HG02884 (cell line): ENCODE measurements around the gene DCAF6.
"Not testable (repeated sequence)": the region's sequence is repeated elsewhere in the genome, so short reads cannot be mapped to it uniquely, and the experiment has no call there.

Experiments
- ATAC-seq: cut with Tn5 transposase; IDR thresholded peaks from one replicate; pipeline ENCODE4 v1.9.1; 2021; ENCODE audit warnings: mild to moderate bottlenecking, moderate library complexity; ENCODE audit not compliant: unreplicated experiment

DCAF6 gene

GRCh38 chr1:167923324-167924056, 13.0 kb upstream of the DCAF6 start:
- ATAC-seq: no peak

- no peak for ATAC-seq
Measured at GRCh38 chr1:167924102-167924501, 12.4 kb upstream of the DCAF6 start.

GRCh38 chr1:167924543-167925231, 11.8 kb upstream of the DCAF6 start:
- no peak for ATAC-seq

- ATAC-seq: no peak
Measured at GRCh38 chr1:167926486-167926997, 9.9 kb upstream of the DCAF6 start.

GRCh38 chr1:167927046-167927754, 9.3 kb upstream of the DCAF6 start:
- ATAC-seq: no peak

- ATAC-seq: no peak
Measured at GRCh38 chr1:167928457-167928852, 8.0 kb upstream of the DCAF6 start.

GRCh38 chr1:167928919-167929318, 7.6 kb upstream of the DCAF6 start:
- ATAC-seq: not testable (repeated sequence)

GRCh38 chr1:167929725-167930124, 6.8 kb upstream of the DCAF6 start:
- ATAC-seq: no peak

GRCh38 chr1:167933788-167934187, 2.7 kb upstream of the DCAF6 start:
- no peak for ATAC-seq

GRCh38 chr1:167934426-167935215, 1.9 kb upstream of the DCAF6 start:
- ATAC-seq: no peak

- peak; percentile 1 for ATAC-seq
Measured at GRCh38 chr1:167935216-167936067, 1.0 kb upstream of the DCAF6 start.

GRCh38 chr1:167936930-167937708, 636 bp downstream of the DCAF6 start, which contains the start of gene MPC2:
Gene MPC2, minus strand, starts transcription at chr1:167937072. Its CDS starts 1,231 bp downstream, at chr1:167935841.
- ATAC-seq: peak; percentile 15

GRCh38 chr1:167937709-167938010, 1.2 kb downstream of the DCAF6 start:
- ATAC-seq: no peak

GRCh38 chr1:167938080-167938636, 1.7 kb downstream of the DCAF6 start:
- no peak for ATAC-seq

- no peak for ATAC-seq
Measured at GRCh38 chr1:167940264-167940663, 3.8 kb downstream of the DCAF6 start.

- no peak for ATAC-seq
Measured at GRCh38 chr1:167943541-167943940, 7.1 kb downstream of the DCAF6 start.

GRCh38 chr1:167947733-167948132, 11.2 kb downstream of the DCAF6 start:
- no peak for ATAC-seq

- ATAC-seq: no peak
Measured at GRCh38 chr1:167949785-167950184, 13.3 kb downstream of the DCAF6 start.

- ATAC-seq: no peak
Measured at GRCh38 chr1:167950569-167950968, 14.1 kb downstream of the DCAF6 start.
